PC-9 (cell line): ENCODE data around the gene PPP4R3A.

ENCODE experiments used
- EZH2 ChIP-seq: fragments of 200-600 bp; sonication (generic); IDR thresholded peaks from 2 replicates; pipeline ENCODE4 v1.8.0; 2017; ENCODE audit warnings: antibody characterized with exemption, low read depth
- TF ChIP-seq, protein P1 (sequence below): fragments of 200-600 bp; sonication (generic); conservative IDR thresholded peaks from 2 replicates; pipeline ENCODE4 v1.6.1; 2017; ENCODE audit warnings: mixed run types, antibody characterized with exemption, mild to moderate bottlenecking, moderate library complexity

DNA sequence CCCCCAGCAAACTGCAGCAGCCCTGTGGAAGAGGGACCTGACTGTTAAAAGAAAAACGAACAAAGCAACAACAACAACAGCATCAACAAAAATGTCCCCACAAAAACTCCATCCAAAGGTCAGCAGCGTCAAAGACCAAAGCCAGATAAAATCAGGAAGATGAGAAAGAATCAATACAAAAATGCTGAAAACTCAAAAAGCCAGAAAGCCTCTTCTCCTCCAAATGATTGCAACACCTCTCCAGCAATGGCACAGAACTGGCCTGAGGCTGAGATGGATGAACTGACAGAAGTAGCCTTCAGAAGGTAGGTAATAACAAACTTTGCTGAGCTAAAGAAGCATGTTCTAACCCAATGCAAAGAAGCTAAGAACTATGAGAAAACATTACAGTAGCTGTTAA, 45.4 kb upstream of the PPP4R3A start:
- TF ChIP-seq, protein P1, sequence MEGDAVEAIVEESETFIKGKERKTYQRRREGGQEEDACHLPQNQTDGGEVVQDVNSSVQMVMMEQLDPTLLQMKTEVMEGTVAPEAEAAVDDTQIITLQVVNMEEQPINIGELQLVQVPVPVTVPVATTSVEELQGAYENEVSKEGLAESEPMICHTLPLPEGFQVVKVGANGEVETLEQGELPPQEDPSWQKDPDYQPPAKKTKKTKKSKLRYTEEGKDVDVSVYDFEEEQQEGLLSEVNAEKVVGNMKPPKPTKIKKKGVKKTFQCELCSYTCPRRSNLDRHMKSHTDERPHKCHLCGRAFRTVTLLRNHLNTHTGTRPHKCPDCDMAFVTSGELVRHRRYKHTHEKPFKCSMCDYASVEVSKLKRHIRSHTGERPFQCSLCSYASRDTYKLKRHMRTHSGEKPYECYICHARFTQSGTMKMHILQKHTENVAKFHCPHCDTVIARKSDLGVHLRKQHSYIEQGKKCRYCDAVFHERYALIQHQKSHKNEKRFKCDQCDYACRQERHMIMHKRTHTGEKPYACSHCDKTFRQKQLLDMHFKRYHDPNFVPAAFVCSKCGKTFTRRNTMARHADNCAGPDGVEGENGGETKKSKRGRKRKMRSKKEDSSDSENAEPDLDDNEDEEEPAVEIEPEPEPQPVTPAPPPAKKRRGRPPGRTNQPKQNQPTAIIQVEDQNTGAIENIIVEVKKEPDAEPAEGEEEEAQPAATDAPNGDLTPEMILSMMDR: no peak
- no peak for TF ChIP-seq EZH2
